Measurements from ENCODE around the gene PCDH9.
"Not testable (repeated sequence)": the region's sequence is repeated elsewhere in the genome, so short reads cannot be mapped to it uniquely, and the experiment has no call there.

Gene PCDH9

GRCh38 chr13:66312312-66313087 lies 917.6 kb downstream of the PCDH9 start:
- no peak for DNase-seq

- DNase-seq = no peak
Measured at GRCh38 chr13:66305961-66306617, 924.0 kb downstream of the PCDH9 start.

DNA sequence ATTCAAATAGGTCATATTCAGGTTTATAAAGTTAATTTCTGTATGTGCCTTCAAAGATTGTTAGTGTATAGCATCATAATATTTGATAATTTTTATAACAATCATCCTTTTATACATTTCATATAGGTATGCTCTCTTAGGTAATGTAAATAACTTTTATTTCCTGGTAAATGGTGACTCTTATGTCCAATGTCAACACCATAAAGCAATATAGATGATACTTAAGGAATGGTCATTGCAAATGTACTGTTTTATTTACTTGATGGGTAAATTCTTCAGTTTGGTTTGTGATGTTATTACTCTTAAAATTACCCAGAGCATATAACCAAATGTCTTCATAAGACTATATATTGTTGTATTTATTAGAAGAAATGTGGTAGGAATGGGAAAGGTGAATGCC lies 928.7 kb downstream of the PCDH9 start:
- DNase-seq = no peak

GRCh38 chr13:66301006-66301405 lies 929.1 kb downstream of the PCDH9 start:
- no peak for DNase-seq

- no peak for DNase-seq
Measured at GRCh38 chr13:66296875-66297274, 933.3 kb downstream of the PCDH9 start.

GRCh38 chr13:66296328-66296727 lies 933.8 kb downstream of the PCDH9 start:
- no peak for DNase-seq

DNA sequence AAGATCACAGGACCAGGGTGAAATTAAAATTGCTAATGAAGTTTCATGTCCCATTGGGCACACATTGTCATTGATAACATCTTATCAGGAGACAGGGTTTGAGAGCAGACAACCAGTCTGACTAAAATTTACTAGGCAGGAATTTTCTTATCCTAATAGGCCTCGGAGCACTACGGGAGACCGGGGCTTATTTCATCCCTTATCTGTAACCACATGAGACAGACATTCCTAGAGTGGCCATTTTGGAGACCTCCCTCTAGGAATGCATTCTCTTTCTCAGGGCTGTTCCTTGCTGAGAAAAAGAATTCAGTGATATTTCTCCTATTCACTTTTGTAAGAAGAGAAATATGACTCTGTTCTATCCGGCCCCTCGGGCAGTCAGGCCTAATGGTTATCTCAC lies 943.3 kb downstream of the PCDH9 start:
- not testable (repeated sequence) for DNase-seq

- DNase-seq = no peak
Measured at GRCh38 chr13:66275416-66275815, 954.7 kb downstream of the PCDH9 start.

- DNase-seq = no peak
Measured at GRCh38 chr13:66273011-66273410, 957.1 kb downstream of the PCDH9 start.

- DNase-seq = no peak
Measured at GRCh38 chr13:66266761-66267160, 963.4 kb downstream of the PCDH9 start.

GRCh38 chr13:66266348-66266747 lies 963.8 kb downstream of the PCDH9 start:
- DNase-seq = no peak

- no peak for DNase-seq
Measured at GRCh38 chr13:66265371-66265770, 964.8 kb downstream of the PCDH9 start.

GRCh38 chr13:66264971-66265370 lies 965.2 kb downstream of the PCDH9 start:
- no peak for DNase-seq

DNA sequence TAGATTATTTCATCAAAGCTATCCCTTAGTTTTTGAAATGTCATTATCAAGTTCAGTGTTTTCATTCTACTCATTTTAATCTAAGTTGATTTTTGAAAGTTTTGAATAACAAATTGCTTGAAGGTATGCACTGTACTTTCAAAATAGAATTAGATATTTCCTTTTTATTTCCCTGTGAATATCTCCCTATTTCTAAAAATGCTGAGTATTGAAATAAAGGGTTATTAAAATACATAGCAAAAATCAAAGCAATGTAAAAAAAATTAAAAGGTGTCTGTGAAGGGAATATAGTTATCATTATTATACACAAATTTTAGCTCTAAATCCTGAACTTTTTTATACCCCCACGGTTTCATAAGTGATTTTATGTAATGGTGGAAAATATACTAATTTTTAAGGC lies 967.8 kb downstream of the PCDH9 start:
- DNase-seq = no peak

GRCh38 chr13:66259426-66259825 lies 970.7 kb downstream of the PCDH9 start:
- not testable (repeated sequence) for DNase-seq

Measured in activated CD4-positive, alpha-beta T cell treated with anti-CD3 and anti-CD28 coated beads, Interleukin-2, Interleukin-6, amounts not matched to agents 100 ng/mL and 50 ng/mL, durations not matched to agents 16 hours and 8 hours (primary cell).